ENCODE data around the gene C9orf72.

The C9orf72 gene

GRCh38 chr9:27569406-27569805, 3.9 kb downstream of the C9orf72 start:
- TF ChIP-seq GLIS3 (CRISPR knock-in tag; IDR thresholded peaks at IDR 0.05) = no peak
- no peak for TF ChIP-seq PPARA (CRISPR knock-in tag; IDR thresholded peaks at IDR 0.05; ENCODE audit: borderline replicate concordance)
- TF ChIP-seq BACH2 (CRISPR knock-in tag; IDR thresholded peaks at IDR 0.05; ENCODE audit: borderline replicate concordance) = no peak
- TF ChIP-seq OSR1 (CRISPR knock-in tag; IDR thresholded peaks at IDR 0.05) = no peak
- TF ChIP-seq ZNF565 (CRISPR knock-in tag; conservative IDR thresholded peaks at IDR 0.05; ENCODE audit: low read depth) = no peak
- TF ChIP-seq CREB5 (CRISPR knock-in tag; IDR thresholded peaks at IDR 0.05; ENCODE audit: low read depth) = no peak
- TF ChIP-seq ESRRG (CRISPR knock-in tag; IDR thresholded peaks at IDR 0.05) = no peak
- TF ChIP-seq ZC3H10 (CRISPR knock-in tag; IDR thresholded peaks at IDR 0.05) = no peak
- TF ChIP-seq TSHZ2 (CRISPR knock-in tag; IDR thresholded peaks at IDR 0.05) = no peak
- TF ChIP-seq ARNTL (CRISPR knock-in tag; IDR thresholded peaks at IDR 0.05; ENCODE audit: borderline replicate concordance, low read depth) = no peak
- TF ChIP-seq CSRNP3 (CRISPR knock-in tag; IDR thresholded peaks at IDR 0.05) = no peak
- TF ChIP-seq PATZ1 (CRISPR knock-in tag; IDR thresholded peaks at IDR 0.05; ENCODE audit: borderline replicate concordance) = no peak
- TF ChIP-seq ZFP3 (CRISPR knock-in tag; IDR thresholded peaks at IDR 0.05) = no peak
- TF ChIP-seq TCF4 (CRISPR knock-in tag; IDR thresholded peaks at IDR 0.05; ENCODE audit: borderline replicate concordance) = no peak
- ATAC-seq = no peak

GRCh38 chr9:27566118-27566517, 7.2 kb downstream of the C9orf72 start:
- ATAC-seq = no peak
- no peak for TF ChIP-seq PPARA (CRISPR knock-in tag; IDR thresholded peaks at IDR 0.05; ENCODE audit: borderline replicate concordance)
- no peak for TF ChIP-seq TCF4 (CRISPR knock-in tag; IDR thresholded peaks at IDR 0.05; ENCODE audit: borderline replicate concordance)

GRCh38 chr9:27565696-27566095, 7.6 kb downstream of the C9orf72 start:
- TF ChIP-seq PATZ1 (CRISPR knock-in tag; IDR thresholded peaks at IDR 0.05; ENCODE audit: borderline replicate concordance) = no peak
- TF ChIP-seq ISL1 (CRISPR knock-in tag; IDR thresholded peaks at IDR 0.05) = no peak
- no peak for TF ChIP-seq PPARA (CRISPR knock-in tag; IDR thresholded peaks at IDR 0.05; ENCODE audit: borderline replicate concordance)
- TF ChIP-seq ARNTL (CRISPR knock-in tag; IDR thresholded peaks at IDR 0.05; ENCODE audit: borderline replicate concordance, low read depth) = no peak
- no peak for TF ChIP-seq OSR1 (CRISPR knock-in tag; IDR thresholded peaks at IDR 0.05)
- no peak for TF ChIP-seq TCF4 (CRISPR knock-in tag; IDR thresholded peaks at IDR 0.05; ENCODE audit: borderline replicate concordance)
- no peak for TF ChIP-seq TSHZ2 (CRISPR knock-in tag; IDR thresholded peaks at IDR 0.05)
- TF ChIP-seq CSRNP3 (CRISPR knock-in tag; IDR thresholded peaks at IDR 0.05) = no peak
- no peak for TF ChIP-seq ZNF565 (CRISPR knock-in tag; conservative IDR thresholded peaks at IDR 0.05; ENCODE audit: low read depth)
- TF ChIP-seq GLIS3 (CRISPR knock-in tag; IDR thresholded peaks at IDR 0.05) = no peak
- TF ChIP-seq ZNF8 (CRISPR knock-in tag; IDR thresholded peaks at IDR 0.05) = no peak
- ATAC-seq = no peak
